Activated CD4-positive, alpha-beta T cell treated with anti-CD3 and anti-CD28 coated beads for 48 hours (primary cell): ENCODE data around the gene PMEPA1.

Source experiments
- DNase-seq: peaks from one replicate; pipeline ENCODE4 v3.0.0-alpha.2; 2020

The PMEPA1 gene

DNA sequence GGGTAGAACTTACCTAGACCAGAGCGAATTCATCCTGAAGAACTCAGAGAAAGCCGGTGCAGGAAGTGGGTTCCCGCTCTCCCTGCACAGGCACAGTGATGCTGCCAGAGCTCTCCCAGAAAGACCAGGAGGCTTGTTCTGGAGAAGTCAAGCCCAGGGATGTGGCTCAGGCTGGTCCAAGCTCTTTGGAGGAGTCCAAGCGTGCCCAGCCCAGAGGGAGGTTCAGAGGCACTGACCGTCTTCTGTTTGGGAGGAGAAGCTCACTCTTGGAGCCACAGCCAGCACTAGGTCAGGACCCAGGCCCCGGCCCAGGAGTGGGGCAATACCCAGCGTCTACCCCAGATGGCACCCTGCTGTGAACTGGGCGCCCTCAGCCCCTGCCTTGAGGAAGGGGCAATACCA, 1.5 kb upstream of the PMEPA1 start:
- no peak for DNase-seq

DNA sequence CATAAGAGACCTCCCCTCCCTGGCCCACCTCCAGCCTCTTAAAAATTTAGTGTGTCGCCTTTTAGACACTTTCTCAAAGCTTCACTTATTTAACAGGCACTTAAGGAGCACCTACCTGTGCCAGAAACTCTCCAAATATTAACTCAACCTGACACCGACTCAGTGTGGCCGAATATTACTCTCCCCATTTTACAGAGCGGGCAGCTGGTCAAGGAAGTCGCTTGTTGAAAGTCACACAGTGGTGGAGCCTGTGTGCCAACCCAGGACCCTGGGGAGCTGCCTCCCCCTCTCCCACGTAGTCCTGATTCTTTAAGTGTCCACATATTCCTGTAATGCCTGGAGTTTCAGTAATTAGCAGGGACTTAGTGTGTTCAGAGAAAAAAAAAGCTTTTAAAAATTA, 1.0 kb upstream of the PMEPA1 start:
- no peak for DNase-seq

DNA sequence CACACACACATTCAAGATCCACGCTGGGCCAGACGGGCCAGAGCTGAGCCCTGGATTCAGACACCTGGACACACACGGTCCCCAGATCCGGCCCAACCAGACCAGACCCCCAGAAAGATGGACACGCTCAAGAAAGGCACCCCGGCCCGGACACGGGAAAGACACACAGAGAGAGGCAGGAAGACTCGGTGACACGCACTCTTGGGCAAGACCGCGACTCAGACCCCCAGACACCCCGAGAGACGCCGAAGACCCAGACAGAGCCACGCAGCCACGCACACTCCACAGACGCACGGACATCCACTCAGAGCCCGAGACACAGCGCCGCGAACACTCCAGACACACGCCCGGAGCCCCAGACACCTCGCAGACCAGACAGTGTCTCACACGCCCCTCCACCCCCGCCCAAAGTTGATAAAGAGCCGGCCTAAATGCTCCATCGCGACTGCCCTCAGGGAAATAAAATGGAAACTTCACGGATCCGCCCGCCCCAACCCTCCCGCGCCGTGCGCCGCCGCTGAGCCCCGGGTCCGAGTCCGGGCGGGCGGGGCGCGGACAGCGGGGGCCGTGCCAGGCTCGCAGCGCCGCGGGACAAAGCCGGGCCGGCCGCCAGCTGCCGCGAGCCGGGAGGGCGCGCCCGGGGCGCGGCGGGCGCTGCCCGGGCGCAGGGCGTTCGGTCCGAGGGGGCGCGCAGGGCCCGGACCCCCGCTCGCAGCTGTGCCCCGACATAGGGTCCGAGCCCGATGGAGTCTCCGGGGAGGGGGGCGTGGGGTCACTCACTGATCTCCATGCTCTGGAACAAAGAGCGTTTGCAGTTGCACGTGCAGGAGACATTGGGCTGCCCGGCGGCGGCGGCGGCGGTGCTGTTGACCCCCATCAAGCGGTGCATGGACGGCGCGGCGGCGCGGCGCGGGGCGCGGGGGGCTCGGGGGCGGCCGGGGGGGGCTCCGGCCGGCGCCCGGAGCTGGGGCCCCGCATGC, 831 bp downstream of the PMEPA1 start:
- peak; percentile 17 for DNase-seq

DNA sequence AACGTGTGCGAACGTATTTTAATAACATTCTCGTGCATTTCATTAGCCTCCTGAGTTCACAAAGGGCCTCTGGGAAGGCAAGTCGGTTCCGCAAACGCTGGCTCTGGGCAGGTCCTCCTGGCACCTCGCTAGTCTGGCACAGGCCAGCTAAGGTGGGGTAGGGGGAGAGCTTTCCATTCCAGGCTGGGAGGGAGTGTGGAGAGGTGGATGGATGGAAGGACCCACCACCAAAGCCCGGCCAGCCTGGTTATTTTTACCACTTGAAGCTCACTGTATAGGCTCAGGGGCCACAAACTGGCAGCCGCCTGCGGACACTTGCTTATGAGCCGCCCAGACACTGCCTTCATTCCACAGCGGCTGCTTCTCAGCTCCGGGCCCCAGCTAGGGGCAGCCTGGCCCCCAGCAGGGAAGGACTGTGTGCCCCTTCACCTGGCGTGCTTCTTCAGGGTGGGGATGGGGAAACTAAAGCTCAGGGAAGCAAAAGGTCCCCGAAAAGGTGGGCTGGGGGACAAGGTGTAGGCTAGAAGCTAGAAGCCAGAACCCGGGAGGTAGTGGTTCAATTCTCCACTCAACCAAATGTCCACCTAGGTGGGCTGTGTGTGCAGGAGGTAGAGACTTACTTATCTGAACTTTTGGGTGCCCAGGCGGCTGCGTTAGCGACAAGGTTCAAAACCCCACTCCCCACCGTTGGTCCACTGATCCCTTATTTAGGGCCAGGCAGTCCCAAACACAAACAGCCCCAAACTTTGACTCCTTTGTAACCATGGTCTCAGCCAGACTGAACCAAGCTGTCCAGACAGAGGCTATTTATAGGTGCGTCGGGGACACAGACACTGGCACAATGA, 1.7 kb downstream of the PMEPA1 start:
- DNase-seq: no peak

DNA sequence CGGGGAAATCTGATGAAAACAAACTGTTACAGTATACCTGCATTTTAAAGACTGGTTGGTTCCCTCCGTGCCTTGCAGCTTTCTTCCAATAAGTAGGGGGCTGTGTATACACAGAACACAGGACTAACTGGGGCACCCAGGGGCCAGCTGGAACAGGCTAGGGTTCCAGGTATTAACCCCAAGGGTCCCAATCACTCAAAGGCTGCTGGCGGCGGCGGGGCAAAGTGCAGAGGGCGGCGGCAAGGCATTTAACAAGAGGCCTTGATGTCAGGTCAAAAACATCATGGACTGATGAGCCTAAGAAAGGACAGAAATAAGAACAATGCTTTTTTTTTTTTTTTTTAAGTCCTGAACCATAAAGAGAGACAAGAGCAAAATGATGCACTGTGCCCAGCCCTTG, 2.5 kb downstream of the PMEPA1 start:
- DNase-seq: no peak

DNA sequence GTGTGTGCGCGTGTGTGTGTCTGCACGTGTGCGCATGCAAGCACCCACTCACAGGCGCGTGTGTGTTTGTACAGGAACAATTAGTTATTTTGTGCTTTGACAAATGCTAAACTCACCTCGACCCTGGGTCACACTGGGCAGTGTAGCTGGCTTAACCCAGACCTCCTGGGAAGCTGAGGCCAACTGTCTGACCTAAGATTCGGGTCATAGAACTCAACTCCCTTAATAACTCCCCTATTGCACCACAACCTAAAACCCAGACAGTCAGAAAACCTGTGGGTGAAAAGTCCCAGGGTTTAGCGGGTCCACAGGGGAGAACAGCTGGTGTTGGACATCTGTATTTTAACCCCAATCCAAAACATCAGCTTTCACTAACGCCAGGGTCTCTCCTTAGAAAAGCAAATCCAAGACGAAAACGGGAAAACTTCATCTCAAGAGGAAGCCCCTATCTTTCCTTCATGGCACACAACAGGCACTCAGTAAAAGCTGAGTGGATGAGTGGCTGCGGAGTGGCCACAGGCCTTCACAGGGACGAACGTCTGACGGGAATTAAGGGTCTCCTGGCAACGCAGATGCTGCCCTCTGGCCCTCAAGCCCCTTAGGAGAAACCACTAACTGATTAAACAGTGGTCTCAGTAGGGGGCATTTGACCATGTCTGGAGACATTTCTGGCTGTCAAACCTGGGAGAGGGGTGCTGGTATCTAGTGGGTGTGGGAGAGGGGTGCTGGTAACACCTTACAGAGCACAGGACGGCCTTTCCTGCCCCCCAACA, 4.5 kb downstream of the PMEPA1 start:
- DNase-seq: no peak

DNA sequence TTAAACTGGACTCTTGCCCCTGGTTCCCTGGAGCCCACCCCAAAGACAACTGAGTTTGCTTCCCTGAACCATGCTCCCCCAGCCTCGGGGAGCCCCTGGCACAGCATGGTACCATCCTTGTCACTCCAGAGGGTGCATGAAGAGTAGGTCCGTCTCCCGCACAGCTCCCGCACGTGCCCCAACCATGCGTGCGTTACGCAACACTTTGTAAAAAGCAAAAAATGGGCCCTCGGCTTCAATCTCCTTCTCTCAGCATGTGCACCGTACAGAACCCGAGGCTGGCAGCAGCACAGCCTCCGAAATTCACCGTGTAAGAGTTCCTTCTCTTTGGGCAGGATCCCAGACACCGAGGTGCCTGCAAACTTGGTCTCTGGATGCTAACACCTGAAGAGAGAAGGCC, 5.6 kb downstream of the PMEPA1 start:
- DNase-seq: no peak

DNA sequence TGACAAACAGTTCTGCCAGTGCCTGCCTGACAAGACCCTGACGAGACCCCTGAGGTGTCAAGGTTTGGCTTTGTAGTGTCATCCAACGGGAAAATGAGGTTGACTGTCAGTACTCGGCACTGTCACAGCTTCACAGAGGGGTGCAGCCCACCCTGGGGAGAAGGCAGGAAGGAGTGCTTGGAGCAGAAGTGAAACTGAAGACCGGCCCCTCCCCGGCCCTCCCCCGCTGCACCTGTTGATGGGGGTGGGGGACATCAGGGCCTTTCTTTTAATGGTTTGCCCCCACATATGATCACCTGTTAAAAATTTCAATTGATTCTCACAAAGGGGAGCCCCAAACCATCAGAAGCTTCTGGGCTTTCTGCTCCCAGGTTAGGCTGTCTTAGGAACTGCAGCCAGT, 6.8 kb downstream of the PMEPA1 start:
- DNase-seq: no peak

DNA sequence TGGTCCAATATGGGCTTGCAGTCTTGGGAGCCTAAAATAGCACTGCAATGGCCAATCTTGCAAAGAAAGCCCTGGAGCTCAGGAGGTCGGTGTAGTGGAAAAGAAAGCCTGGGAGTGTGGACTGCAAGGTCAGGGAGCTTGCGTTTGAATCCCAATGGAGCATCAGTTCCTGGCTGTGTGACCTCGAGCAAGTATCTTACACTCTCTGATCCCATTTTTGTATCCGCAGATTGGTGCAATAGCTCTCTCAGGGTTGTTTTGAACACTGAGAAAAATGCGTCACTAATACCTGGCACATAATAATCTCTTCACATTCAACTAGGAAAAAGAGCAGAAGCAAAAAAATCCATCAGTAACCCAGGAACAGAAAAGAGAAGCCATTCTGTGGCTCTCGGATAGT, 7.3 kb downstream of the PMEPA1 start:
- DNase-seq: no peak

DNA sequence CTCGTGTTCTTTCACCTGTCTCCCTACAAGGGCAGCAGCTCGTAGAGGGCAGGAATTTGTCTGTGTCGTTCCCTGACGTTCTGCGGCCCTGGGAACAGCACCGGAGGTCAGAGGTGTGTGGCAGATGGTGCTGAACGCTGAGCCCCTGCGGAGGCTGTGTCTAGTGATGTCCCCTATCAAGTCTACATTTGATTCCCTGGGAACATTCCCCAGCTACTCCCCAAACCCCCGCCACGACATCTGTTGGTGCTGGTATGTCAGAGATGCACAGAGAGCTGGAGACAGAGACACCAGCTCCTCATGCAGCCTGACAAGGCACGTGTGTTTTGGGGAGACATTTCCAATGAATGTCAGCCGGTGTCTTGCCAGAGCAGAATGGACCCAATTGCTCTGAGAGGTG, 7.7 kb downstream of the PMEPA1 start:
- DNase-seq: no peak

DNA sequence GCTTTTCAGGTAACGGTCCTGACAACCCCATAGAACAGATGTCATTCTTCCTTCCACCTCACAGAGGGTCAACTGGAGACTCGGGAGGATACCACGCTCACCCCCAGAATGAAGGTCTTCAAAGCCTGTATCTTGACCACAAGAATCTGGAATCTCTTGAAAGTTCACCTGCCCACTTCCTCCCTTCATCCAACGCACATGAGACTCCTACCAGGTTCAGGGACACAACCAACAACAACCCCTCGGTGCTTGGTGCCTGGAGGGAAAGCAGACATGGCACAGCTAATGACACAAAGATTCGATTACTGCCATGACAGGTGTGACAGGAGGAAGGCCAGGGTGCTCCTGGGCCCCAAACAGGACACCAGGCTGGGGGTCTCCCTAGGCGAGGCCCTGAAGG, 8.2 kb downstream of the PMEPA1 start:
- no peak for DNase-seq

DNA sequence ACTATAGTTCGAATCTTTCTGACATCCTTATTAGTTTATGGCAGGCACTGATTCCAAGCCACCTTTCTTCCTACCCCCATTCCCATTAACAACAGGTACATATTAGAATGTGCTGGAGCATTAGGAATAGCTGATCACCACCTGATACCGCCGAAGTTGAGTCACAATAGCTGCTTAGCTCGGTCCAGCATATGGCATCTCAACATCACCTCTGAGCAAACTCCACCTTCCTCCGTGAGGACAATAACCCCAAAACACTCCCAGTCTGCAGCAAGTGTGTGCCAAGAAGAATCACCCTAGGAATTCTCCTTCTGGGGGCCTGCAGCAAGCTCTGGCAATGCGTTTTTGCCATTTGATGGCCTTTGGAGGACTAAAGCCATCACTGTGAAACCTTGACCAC, 8.7 kb downstream of the PMEPA1 start:
- DNase-seq: no peak

DNA sequence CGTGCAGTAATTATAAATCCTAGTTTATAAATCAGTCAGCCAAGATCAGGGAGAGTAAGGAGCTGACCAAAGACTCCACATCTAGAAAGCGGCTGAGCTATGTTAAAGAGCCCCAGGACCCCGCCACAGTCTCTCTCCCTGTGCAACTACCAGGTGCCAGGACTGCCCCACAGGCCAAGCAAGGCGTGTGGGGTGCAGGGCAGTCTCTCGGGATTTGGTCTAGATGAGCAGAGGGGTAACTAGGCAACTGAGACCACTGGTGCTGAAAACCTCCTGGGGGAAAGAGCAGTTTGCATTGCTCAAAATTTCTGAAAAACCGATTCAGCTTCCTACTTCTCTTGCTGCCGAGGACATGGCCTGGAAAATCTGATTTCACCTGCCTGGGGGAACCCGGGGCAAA, 10.4 kb downstream of the PMEPA1 start:
- DNase-seq: no peak

DNA sequence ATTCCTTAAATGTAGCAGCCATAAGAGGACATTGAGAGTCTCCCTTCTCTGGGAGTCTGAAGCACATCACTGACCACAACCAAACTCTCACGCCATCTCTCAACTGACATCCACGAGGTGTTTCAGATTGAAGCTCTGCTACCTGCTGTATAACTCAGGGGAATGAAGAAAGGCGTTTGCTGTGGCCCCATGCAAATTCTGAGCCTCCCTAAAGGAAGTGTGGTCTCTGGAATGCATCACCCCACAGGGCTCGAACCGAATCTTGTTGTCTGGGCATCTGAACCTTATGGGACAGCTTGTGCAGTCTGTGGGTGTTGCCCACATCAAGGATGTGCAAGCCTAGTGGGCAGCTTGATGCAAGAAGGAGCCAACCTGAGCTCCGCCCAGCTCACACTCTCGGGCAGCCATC, 10.9 kb downstream of the PMEPA1 start:
- DNase-seq: peak; percentile 15

DNA sequence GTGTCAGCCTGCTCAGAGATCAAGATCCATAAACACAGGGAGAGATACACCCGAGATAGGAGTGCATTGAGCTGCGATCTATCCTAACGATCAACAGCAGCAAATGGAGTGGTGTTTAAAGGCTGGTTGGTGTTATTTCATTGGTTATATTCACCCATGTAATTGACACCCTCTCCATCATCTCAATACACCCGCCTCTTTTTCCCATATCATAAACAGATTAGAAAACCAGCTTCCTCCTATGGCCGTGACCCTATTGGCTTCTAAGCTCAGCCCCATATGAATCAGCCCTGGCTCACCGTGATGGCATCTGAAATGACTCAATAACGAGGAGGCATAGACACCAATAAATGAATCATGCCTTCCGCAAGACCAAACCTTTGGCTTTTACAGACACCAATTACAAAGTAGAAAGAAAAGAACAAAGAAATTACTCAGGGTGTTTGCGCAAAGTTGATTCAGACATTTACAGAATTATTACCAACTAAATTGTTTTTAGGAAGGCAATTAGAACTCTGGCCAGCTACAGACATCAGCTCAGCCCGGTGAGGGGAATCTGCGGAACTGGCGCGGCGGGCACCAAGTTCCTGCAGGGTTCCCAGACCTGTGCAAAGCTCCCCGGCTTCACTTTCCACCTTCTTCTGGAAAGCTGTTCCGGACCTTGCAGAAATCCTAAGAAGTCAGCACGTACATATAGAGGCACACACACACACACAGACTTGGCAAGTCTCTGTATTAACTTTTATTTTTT, 11.5 kb downstream of the PMEPA1 start:
- DNase-seq: peak; percentile 85

DNA sequence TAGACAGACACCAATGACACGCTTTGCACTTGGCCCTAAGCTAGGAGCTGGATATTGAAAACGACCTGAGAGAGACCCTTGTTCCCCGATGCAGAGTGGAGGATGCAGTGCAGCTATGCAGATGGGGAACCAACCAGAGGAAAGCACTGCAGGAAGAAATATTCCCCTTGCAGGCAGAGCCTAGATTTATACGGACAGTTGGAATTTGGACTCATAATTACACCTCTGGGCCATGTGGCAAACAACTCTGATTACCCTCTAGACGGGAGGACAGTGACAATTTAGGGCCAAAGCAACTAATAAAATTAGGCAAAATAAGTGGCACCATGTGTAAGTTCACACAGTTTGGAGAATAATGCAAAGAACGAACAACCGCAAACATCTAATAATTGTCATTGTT, 12.3 kb downstream of the PMEPA1 start:
- DNase-seq: no peak

DNA sequence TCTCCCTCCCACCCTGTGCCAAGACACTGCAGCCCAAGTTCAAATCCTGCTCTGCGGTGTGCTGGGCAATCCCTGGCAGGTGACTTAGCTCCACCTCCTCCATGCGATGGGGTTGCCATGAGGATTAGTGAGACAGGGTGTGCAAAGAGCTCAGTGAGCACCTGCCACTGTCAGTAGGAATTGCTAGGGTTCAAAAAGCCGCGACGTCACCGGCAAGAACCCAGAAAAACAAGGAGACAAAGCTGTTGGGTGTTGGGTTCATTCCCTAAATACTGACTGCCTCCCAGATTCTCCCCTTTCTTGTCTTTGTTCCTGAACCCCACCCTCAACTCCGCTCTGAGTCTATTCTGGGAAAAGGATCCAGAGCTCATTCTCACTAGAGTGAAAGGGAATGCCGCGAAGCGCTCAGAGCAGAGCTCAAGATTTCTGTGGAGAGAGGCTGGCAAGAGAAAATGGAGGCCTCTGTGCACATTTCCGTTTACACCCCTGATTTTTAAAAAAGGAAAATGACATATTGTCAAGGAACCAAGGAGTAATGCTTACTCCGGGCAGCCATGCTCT, 13.3 kb downstream of the PMEPA1 start:
- DNase-seq: no peak

DNA sequence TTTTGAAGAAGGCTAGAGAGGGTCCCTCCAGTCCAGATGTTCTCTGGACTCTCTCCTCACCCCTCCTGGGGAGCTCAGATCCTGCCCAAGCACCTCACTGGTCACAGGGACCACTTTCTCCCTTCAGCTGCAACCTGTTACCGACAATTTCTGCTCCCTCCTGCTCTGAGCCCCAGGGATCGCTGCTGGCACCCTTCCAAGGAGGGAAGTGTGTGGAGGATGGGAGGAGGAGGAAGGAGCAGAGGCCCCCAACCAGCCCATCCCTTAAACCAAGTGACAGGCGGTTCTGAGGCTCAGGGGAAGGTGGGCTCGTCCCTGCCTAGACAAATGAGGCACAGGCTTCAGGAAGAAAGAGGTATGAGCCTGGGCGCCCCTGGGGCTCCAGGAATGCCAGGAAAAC, 13.9 kb downstream of the PMEPA1 start:
- DNase-seq: no peak

DNA sequence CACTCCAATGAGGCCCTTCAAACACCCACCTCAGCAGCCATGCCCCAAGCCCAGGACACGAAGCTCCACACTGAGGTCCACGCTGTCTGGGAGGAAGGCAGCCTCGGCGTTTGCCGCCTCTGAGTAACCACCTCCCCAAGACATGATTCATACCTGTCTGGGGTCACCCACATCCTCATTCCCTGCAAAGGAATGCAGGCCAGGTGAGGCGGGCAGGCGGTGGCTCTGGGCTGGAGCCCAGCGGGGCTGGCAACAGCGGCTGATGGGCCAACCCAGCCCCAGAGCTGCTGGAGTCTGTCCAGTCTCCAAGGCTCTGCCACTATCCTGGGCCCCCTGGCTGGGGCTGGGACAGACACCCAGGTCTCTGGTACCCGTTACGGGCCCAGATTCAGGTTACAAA, 14.8 kb downstream of the PMEPA1 start:
- no peak for DNase-seq

DNA sequence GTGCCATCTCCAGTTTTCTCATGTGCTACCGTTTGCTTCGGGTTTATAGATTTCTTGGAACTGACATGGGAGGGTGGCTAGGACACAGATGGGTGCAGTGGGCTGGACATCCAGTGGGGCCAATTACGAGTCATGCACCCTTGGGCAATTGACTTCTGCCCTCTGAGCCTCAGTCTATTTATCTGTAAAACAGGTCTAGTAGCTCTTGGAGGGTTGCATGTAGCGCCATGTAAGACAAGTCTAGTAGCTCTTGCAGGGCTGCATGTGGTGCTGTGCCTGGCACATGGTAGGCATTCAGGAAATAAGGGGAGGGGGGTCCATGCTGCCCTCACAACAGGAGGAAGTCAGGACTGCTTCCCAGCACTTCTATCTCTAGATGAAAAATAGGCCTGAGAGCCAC, 15.3 kb downstream of the PMEPA1 start:
- DNase-seq: no peak

DNA sequence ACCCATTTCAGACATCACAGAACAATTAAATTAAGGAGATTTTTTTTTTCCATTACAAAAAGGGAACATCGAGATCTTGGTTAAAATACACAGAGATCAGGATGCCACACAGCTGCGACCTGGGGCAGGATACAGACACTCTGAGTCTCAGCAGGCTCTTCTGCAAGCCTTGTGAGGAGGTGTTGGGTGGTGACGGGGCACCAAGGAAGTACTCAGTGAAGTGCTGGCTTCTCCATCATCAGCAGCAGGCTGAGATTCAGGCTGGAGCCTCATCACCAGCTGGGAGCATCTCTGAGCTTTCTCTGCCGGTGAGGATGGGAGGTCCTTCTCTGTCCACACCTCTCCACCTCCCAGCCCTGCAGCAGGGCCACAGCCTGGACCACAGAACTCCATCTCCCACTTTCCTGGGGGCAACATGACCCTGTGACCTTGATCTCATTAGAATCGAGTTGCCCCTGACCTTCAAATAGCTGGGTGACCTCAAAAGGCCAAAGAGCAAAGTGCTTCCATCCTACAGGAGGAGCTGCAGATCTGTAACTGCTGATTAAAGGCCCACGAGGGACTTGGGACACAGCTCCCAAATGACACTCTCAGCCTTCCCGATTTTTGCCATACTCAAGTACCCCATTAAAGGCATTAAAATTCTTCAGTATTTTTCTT, 16.0 kb downstream of the PMEPA1 start:
- DNase-seq: no peak
